GM13977 (cell line): ENCODE results near the gene NXPH4.

ENCODE experiments used
- DNase-seq: peaks from one replicate; pipeline ENCODE4 v3.0.0; 2012; ENCODE audit warnings: low spot score
- CTCF ChIP-seq: IDR thresholded peaks from 2 replicates; pipeline ENCODE4 v1.5.1; 2012; ENCODE audit warnings: mild to moderate bottlenecking, control low read depth; ENCODE audit not compliant: insufficient read depth; ENCODE audit errors: extremely low read depth, missing control alignments
- in situ Hi-C: fragments of 300-500 bp; cut with MboI; formaldehyde crosslinking; loops from one replicate; pipeline ENCODE4 v1.12.0; 2022; ENCODE audit warnings: low sequenced_read_pairs, low pct_unique_long_range_greater_than_20kb, mixed read lengths, inconsistent platforms; ENCODE audit not compliant: unreplicated experiment

NXPH4 gene

DNA sequence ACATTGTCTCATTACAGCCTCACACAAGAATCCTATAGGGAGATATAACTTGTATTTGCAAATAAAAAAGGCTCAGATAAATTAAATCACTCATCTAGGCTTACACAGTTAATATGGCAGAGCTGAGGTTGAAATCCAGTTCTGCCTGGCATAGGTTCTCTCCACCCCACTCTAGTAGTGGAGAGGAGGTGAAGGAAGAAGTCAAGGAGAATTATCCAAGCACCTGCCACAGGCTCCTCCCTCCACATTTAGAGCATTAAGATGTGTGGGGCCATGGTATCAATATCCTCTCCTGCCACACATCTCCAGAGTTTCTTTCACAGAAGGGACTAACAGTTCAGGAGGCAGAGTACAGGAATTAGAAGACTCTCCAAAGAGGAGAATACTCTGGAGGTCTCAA lies 56.9 kb downstream of the NXPH4 start:
- no peak for TF ChIP-seq CTCF
- DNase-seq = no peak
- in situ Hi-C loops = no loop called here
